ENCODE measurements around the gene PLK3. TPM values are rescaled to one million over a fixed set of nuclear protein-coding genes. Genes with fewer than 3 reads are reported as not detected.

The PLK3 gene
- total RNA-seq, 3 donors from 2014 or later (not counting 1 experiment from before 2014, with no cell fraction given), result 39.5 to 89.2 (median 78.1) TPM

DNA sequence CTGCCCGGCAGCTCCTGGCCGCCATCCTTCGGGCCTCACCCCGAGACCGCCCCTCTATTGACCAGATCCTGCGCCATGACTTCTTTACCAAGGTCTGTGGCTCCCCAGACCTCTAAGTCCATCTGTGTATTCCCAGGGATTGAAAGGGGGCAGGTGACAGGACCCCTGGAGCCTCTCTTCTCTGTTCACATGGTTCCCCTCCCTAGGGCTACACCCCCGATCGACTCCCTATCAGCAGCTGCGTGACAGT is 2.8 kb downstream of the PLK3 start:
- peak overlapping the region in 1 of 2 donors; percentile 12 for H3K27ac Mint-ChIP-seq
- no peaks in the 10 kb centered on the region for H3K27me3 Mint-ChIP-seq (ENCODE audit: low read depth in 2 of 2)
- H3K4me1 Mint-ChIP-seq, result peaks cover 12 to 32% of the 10 kb centered on the region in 2 donors
- no peak overlapping the region for H3K4me3 Mint-ChIP-seq
- TF ChIP-seq CTCF (IDR thresholded peaks at IDR 0.05), result no peak
- no peak overlapping the region for H3K4me3 ChIP-seq (ENCODE audit: low read length)
- H3K4me1 ChIP-seq (ENCODE audit: control insufficient read depth, insufficient read depth, low read length), result peaks cover 44% of the 10 kb centered on the region
- no peaks in the 10 kb centered on the region for H3K9me3 Mint-ChIP-seq
- intact Hi-C loops (cut with micrococcal nuclease), result no loop called here
- no peak overlapping the region for H3K27ac ChIP-seq (ENCODE audit: low read length)
- DNase-seq (no peak), ATAC-seq (no peak)
- no peaks in the 10 kb centered on the region for H3K9me3 ChIP-seq (ENCODE audit: control insufficient read depth, insufficient read depth, low read length)
- H3K27me3 ChIP-seq (ENCODE audit: control insufficient read depth, insufficient read depth, low read length), result no peaks in the 10 kb centered on the region
- no peaks in the 10 kb centered on the region for H3K36me3 Mint-ChIP-seq
- WGBS (ENCODE audit: insufficient coverage), result 94% methylated on average over 8 of the region's 9 CpGs
- H3K36me3 ChIP-seq (ENCODE audit: control insufficient read depth, insufficient read depth, low read length), result peaks cover 20% of the 10 kb centered on the region

- ATAC-seq (no peak), DNase-seq (no peak)
- H3K36me3 Mint-ChIP-seq, result no peaks in the 10 kb centered on the region
- H3K27me3 Mint-ChIP-seq (ENCODE audit: low read depth in 2 of 2), result no peaks in the 10 kb centered on the region
- Histone ChIP-seq H3K27me3 (ENCODE audit: control insufficient read depth, insufficient read depth, low read length) (no peaks in the 10 kb centered on the region), H3K27ac (ENCODE audit: low read length) (no peak overlapping the region), H3K4me1 (ENCODE audit: control insufficient read depth, insufficient read depth, low read length) (peaks cover 49% of the 10 kb centered on the region), H3K9me3 (ENCODE audit: control insufficient read depth, insufficient read depth, low read length) (no peaks in the 10 kb centered on the region), H3K36me3 (ENCODE audit: control insufficient read depth, insufficient read depth, low read length) (peaks cover 20% of the 10 kb centered on the region), H3K4me3 (ENCODE audit: low read length) (no peak overlapping the region)
- 95% methylated on average over 13 of the region's 13 CpGs for WGBS (ENCODE audit: insufficient coverage)
- no peak for TF ChIP-seq CTCF (IDR thresholded peaks at IDR 0.05)
- intact Hi-C loops (cut with micrococcal nuclease), result no loop called here
- H3K9me3 Mint-ChIP-seq, result no peaks in the 10 kb centered on the region
- H3K27ac Mint-ChIP-seq, result peak overlapping the region in 1 of 2 donors; percentile 12
- peaks cover 12 to 36% of the 10 kb centered on the region in 2 donors for H3K4me1 Mint-ChIP-seq
- H3K4me3 Mint-ChIP-seq, result no peak overlapping the region
Measured at GRCh38 chr1:44803312-44804095, 3.3 kb downstream of the PLK3 start.

- Mint-ChIP-seq H3K27me3 (ENCODE audit: low read depth in 2 of 2) (no peaks in the 10 kb centered on the region), H3K27ac (peak overlapping the region in 1 of 2 donors; percentile 42), H3K9me3 (no peaks in the 10 kb centered on the region), H3K4me3 (no peak overlapping the region), H3K4me1 (peaks cover 14 to 39% of the 10 kb centered on the region in 2 donors), H3K36me3 (no peaks in the 10 kb centered on the region)
- WGBS (ENCODE audit: insufficient coverage), result 96% methylated on average over 20 of the region's 20 CpGs
- no peaks in the 10 kb centered on the region for H3K9me3 ChIP-seq (ENCODE audit: control insufficient read depth, insufficient read depth, low read length)
- ATAC-seq, result no peak
- no peak overlapping the region for H3K4me3 ChIP-seq (ENCODE audit: low read length)
- no peak overlapping the region for H3K27ac ChIP-seq (ENCODE audit: low read length)
- no peak for TF ChIP-seq CTCF (IDR thresholded peaks at IDR 0.05)
- no peaks in the 10 kb centered on the region for H3K27me3 ChIP-seq (ENCODE audit: control insufficient read depth, insufficient read depth, low read length)
- intact Hi-C loops (cut with micrococcal nuclease), result no loop called here
- DNase-seq, result no peak
- H3K4me1 ChIP-seq (ENCODE audit: control insufficient read depth, insufficient read depth, low read length), result peaks cover 59% of the 10 kb centered on the region
- H3K36me3 ChIP-seq (ENCODE audit: control insufficient read depth, insufficient read depth, low read length), result peaks cover 20% of the 10 kb centered on the region
Measured at GRCh38 chr1:44805311-44806024, 5.3 kb downstream of the PLK3 start.

Data from natural killer cell (primary cell).